NCI-H2196 (cell line): ENCODE measurements around the gene ABCA9.
"Not testable (repeated sequence)": the region's sequence is repeated elsewhere in the genome, so short reads cannot be mapped to it uniquely, and the experiment has no call there.

Experiments used
- DNase-seq: peaks from one replicate; lab custom pipeline; 2025; ENCODE audit not compliant: unreplicated experiment; lab: John Stamatoyannopoulos, UW

The ABCA9 gene, protein sequence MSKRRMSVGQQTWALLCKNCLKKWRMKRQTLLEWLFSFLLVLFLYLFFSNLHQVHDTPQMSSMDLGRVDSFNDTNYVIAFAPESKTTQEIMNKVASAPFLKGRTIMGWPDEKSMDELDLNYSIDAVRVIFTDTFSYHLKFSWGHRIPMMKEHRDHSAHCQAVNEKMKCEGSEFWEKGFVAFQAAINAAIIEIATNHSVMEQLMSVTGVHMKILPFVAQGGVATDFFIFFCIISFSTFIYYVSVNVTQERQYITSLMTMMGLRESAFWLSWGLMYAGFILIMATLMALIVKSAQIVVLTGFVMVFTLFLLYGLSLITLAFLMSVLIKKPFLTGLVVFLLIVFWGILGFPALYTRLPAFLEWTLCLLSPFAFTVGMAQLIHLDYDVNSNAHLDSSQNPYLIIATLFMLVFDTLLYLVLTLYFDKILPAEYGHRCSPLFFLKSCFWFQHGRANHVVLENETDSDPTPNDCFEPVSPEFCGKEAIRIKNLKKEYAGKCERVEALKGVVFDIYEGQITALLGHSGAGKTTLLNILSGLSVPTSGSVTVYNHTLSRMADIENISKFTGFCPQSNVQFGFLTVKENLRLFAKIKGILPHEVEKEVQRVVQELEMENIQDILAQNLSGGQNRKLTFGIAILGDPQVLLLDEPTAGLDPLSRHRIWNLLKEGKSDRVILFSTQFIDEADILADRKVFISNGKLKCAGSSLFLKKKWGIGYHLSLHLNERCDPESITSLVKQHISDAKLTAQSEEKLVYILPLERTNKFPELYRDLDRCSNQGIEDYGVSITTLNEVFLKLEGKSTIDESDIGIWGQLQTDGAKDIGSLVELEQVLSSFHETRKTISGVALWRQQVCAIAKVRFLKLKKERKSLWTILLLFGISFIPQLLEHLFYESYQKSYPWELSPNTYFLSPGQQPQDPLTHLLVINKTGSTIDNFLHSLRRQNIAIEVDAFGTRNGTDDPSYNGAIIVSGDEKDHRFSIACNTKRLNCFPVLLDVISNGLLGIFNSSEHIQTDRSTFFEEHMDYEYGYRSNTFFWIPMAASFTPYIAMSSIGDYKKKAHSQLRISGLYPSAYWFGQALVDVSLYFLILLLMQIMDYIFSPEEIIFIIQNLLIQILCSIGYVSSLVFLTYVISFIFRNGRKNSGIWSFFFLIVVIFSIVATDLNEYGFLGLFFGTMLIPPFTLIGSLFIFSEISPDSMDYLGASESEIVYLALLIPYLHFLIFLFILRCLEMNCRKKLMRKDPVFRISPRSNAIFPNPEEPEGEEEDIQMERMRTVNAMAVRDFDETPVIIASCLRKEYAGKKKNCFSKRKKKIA (N-terminal part only)

DNA sequence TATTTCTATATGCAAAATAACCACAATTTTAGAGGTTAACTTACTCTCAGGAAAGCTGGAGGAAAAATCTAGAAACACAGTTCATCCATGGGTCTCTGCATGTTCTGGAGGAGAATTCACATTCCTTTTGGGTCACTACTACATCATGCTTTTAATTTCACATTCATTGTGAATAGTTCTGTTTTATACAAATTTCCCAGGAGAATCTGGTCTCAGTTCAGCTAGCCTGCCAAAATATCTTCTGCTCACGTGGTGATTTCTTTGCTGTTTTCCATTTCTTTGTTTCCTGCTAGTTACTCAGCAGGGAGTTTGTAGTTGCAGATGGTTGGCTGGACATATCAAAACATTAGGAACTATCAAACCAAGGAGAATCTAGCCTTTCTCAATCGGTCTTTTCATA is at the start of gene ABCA9:
Gene ABCA9, minus strand, starts transcription at position 106 of the 400 bp plus-strand sequence. CDS start 9,801 bp downstream, outside the sequence.
- DNase-seq, result no peak

GRCh38 chr17:69105907-69106730 is 45.4 kb upstream of the ABCA9 start:
- DNase-seq, result no peak

- no peak for DNase-seq
Observed at GRCh38 chr17:69103557-69104233, 43.0 kb upstream of the ABCA9 start.

DNA sequence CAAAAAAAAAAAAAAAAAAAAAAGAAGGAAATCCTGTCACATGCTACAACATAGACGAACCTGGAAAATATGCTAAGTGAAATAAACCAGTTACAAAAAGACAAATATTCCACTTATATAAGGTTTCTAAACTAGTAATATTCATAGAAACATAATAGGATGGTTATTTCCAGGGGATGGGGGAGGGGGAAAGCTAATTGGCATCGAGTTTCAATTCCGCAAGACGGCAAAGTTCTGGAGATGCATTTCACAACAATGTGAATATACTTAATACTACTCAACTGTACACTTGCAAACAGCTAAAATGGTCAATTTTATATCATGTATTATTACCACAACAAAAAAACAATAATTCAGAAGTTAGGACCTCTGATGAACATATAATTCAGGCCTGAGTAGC is 37.9 kb upstream of the ABCA9 start:
- no peak for DNase-seq

DNA sequence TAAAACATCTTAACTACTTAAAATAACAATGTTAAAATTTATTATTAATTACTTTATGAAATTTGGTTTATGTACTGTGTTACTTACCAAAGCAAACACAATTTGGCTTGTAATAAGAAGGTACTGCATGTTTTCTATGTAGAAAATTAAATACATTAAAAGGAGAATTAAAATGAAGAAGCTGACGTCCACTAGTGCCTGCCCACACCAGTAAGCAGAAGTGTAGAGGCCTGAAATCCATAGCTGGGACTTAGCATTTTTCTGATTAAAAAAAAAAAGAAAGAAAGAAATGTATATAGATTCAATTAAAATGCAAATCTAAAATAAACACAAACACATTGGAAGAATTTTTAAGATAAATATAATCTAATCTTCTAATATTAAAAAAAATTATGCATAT is 35.8 kb upstream of the ABCA9 start:
- no peak for DNase-seq

- DNase-seq, result no peak
Observed at GRCh38 chr17:69093995-69094394, 33.3 kb upstream of the ABCA9 start.

DNA sequence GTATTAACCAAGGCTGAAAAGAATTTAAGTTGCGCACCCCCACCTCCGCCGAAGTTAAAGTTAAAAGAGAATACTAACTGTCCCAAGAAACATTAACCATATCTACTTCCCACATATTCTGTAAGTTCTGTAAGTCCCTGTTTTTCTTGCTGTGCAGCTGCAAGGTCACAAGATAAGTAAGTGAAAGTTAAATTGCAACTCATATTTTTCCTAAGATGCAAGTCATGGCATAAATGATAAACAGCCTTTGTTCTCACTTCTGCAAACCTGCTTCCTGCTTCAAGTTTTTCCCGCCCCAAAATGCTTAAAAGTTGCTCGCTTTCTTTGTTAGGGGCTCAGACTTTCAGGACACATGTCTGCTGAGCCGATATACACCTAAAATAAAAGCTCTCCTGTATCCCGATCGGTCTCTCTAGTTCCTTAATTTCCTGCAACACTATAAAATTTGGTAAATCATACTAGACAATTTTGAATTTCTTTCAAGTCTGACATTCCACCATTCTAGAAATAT is 32.6 kb upstream of the ABCA9 start:
- DNase-seq, result no peak

DNA sequence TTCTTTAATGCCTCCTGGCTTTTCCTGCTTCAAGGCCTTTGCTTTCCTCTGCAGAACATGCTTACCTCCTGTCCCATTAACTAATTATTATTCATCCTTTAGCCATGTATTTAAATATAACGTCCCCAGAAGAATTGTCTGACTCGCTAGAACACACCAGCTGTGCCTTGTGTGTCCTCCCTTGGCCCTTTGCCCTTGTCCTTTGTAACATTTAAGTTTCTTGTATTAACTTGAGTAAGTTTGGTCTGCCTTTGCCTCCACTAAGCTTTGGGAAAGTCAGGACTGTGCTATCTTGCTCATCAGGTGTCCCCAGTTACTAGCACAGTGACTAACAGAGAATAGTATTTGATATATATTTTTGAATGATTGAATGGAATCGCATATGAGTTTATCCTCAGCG is 29.6 kb upstream of the ABCA9 start:
- no peak for DNase-seq

DNA sequence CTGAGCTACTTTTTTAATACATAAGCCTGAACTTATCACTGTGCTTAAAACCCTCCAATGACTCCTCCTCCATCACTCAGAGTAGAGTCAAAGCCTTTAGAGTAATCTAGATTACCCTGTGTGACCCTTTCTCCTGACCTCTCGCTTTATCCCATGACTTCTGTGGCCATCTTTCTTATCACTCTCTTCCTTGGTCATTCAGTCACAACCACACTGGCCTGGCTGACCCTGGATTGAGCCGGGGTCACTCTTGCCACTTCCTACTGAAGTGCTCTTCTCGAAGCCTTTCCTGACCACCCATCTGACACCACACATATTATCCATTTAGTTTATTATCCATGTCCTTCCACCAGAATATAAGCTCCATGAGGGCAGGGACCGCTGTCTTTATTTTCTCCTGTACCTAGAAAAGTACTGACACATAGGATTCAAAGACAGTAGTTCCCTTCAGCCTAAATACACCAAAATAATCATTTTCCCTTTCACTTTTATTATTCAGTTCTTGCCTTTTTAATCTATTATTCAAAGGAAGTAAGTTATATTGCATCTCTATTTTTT is 28.0 kb upstream of the ABCA9 start:
- no peak for DNase-seq

GRCh38 chr17:69086641-69087040 is 25.9 kb upstream of the ABCA9 start:
- DNase-seq, result no peak

DNA sequence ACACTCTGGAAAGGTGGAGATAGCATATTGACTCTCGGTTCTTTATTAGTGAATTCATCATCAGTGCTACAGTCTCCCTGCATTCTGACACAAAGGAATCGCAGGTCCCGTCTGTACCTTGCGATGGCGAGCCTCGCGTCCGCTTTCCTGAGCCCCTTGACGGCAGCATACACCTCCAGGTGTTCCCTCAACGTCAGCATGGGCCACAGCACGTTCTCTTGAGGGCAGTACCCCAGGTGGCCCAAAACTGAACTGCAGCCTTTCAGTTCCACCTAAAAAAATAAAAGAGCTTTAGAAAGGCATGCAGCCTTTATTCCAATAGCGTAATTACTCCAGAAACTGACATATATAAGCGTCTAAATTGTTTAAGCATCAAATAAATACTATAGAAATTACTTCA is 24.2 kb upstream of the ABCA9 start:
- DNase-seq, result no peak

DNA sequence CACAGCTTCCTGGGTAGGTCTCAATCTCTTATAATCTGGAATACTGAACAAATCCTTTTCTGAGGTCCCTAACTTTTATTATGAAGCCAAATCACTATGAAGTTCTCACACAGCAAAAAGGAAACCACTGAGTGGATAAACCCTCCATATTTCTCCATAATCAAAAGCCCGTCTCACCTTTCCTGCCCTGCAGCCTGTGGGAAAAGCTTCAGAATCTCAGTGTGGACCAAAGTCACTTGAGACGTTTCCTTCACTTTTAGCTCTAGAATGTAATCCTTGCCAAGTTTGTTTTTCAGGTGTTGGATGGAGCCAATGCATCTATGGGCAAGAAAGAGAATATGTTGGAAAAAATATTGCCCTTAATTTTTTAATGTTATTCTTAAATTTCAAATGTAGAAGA is 22.0 kb upstream of the ABCA9 start:
- DNase-seq, result no peak

- no peak for DNase-seq
Observed at GRCh38 chr17:69078864-69079263, 18.1 kb upstream of the ABCA9 start.

DNA sequence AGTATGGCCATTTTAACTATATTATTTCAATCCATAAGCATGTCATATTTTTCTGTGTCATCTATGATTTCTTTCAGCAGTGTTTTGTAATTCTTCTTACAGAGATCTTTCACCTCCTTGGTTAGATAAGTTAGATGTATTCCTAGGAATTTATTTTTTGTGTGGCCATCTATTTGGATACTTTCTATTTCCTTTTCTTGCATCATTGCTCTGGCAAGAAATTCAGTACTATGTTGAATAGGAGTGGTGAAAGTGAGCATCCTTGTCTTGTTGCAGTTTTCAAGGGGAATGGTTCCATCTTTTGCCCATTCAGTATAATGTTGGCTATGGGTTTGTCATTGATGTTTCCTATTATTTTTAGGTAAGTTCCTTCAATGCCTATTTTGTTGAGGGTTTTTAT is 15.1 kb upstream of the ABCA9 start:
- DNase-seq, result no peak

- not testable (repeated sequence) for DNase-seq
Observed at GRCh38 chr17:69073392-69073791, 12.7 kb upstream of the ABCA9 start.

GRCh38 chr17:69072803-69073256 is 12.1 kb upstream of the ABCA9 start:
- DNase-seq, result not testable (repeated sequence)

GRCh38 chr17:69071233-69071586 is 10.5 kb upstream of the ABCA9 start:
- DNase-seq, result not testable (repeated sequence)

GRCh38 chr17:69070378-69071232 is 9.9 kb upstream of the ABCA9 start:
- not testable (repeated sequence) for DNase-seq
